IPS-18a (cell line): ENCODE measurements around the gene ATG16L2.
"Not testable (repeated sequence)": the region's sequence is repeated elsewhere in the genome, so short reads cannot be mapped to it uniquely, and the experiment has no call there.

Experiments
- H3K27ac ChIP-seq: one replicate; pipeline ENCODE4 v1.5.1; 2013; ENCODE audit warnings: low read length
- H3K27me3 ChIP-seq: one replicate; pipeline ENCODE4 v1.6.1; 2013; ENCODE audit warnings: mild to moderate bottlenecking, low read length; ENCODE audit not compliant: control insufficient read depth, insufficient read depth
- H3K36me3 ChIP-seq: one replicate; pipeline ENCODE4 v1.6.1; 2013; ENCODE audit warnings: low read depth, low read length; ENCODE audit not compliant: control insufficient read depth
- H3K4me1 ChIP-seq: one replicate; pipeline ENCODE4 v1.6.1; 2013; ENCODE audit warnings: low read depth, low read length; ENCODE audit not compliant: control insufficient read depth
- H3K4me3 ChIP-seq: one replicate; pipeline ENCODE4 v1.5.1; 2013; ENCODE audit warnings: low read length
- H3K9ac ChIP-seq: one replicate; pipeline ENCODE4 v1.6.1; 2013; ENCODE audit warnings: mild to moderate bottlenecking, low read length, moderate library complexity
- H3K9me3 ChIP-seq: one replicate; pipeline ENCODE4 v1.6.1; 2013; ENCODE audit warnings: low read depth, low read length; ENCODE audit not compliant: control insufficient read depth

The ATG16L2 gene

DNA sequence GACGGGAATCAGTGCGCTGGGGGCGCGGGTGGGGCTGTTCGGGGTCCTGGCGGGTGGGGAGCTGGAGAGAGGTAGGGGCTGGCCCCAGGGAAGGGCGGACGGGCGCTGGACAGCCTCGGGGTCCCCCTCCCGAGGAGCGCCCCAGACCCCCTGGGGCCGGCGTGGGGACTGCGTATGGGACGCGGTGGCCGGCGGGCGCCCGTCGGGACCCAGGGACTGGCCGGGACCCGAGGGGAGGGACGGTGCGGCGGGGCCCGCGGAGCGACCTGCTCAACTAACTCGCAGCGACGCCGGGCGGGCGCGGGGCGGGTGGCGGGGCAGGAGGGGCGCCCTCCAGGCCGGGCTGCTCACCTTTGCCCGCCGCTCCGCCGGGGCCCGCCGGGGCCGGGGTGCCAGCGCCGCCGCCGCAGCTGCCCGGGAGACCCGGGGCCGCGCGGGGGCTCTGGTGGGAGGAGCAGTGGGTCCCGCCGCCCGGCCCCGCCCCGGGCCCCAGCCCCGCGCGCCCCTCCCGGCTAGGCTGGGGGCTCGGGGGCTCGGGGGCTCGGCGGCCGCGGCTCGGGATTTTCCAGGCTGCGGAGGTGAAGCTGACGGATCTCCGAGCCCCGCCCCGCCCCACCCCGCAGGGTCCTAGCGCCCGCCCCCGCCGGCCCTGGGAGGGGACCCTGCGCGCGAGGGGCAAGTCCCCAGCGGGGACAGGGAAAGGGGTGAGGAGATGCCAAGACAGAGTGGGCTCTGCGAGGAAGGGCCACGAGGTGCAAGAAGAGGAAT lies 32.7 kb upstream of the ATG16L2 start:
- peaks cover 6% of the 10 kb centered on the region for H3K4me1 ChIP-seq
- peaks cover 20% of the 10 kb centered on the region for H3K27me3 ChIP-seq
- no peaks in the 10 kb centered on the region for H3K9me3 ChIP-seq
- H3K9ac ChIP-seq, result no peak overlapping the region
- H3K36me3 ChIP-seq, result no peaks in the 10 kb centered on the region
- peak overlapping the region; percentile 58 for H3K4me3 ChIP-seq
- H3K27ac ChIP-seq, result no peak overlapping the region

DNA sequence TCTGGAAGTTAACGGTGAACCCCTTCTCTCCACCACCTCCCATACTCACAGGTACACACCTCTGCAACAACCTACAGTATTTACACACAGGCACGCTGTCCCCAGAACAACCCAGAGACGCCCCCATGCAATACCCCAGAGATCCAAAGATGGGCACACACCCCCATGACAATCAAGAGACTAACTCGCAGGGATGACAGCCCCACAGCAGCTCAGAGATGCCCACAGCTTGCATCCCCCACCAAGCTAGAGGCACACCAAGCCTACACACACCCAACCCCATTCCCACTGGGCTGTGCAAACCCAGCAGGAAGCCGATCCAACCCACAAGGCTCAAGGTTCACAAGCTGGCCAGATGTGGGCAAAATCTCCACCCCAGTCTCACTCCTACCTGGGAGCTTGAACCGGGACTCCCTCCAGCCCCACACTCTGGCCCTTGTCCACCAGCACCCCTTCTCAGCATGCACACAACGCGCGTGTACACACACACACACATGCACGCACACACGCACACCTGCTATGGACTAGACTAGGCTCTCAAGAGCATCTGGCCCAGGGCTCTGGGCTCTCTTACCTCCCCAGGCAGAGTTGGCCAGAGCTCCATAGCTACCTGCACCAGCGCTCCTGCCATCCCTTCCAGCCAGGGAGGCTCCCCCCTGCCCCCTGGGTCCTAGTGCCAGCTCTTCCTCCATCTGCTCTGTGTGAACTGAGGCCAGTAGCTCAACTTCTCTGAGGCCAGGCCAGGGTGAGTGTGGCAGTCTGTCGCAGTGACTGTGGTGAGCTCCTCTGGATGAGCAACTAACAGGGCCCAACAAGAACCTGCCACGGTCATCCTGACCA lies 31.9 kb upstream of the ATG16L2 start:
- peak overlapping the region; percentile 53 for H3K4me3 ChIP-seq
- H3K36me3 ChIP-seq, result no peaks in the 10 kb centered on the region
- no peak overlapping the region for H3K9ac ChIP-seq
- peaks cover 10% of the 10 kb centered on the region for H3K4me1 ChIP-seq
- no peak overlapping the region for H3K27ac ChIP-seq
- no peaks in the 10 kb centered on the region for H3K9me3 ChIP-seq
- peaks cover 20% of the 10 kb centered on the region for H3K27me3 ChIP-seq

DNA sequence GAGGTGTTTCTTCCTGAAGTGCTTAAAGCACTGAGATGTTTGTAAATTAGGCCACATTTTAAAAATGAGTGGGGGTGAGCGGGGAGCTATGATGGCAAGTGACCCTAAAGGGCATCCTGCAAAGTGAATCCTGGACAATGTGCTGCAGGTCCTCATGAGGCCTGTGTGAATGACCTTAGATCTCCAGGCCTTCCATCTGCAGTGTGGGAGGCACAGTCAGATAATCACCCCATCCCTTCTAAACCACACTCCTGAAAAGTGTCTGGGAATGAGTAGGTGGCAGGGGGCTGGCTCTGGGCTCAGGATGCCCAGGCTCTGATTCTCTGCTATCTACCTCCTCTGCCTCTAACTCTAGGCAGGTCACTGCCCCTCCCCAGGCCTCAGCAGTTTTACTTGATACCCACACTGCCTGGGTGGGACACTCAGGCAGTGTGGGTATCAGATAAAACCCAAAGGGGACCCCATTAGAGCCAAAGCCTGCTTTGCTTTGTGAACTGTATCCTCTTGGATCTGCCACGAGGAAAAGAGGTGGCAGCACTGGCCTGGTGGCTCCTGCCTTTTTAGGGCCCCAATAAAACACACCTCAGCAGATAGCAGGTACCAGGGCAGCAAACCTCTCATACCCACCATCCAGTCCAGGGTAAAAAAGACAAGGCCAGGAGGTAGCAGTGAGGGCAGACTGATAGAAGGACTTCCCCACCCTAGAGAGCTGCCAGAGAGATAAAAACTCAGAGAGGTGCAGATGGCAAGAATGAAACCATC lies 30.9 kb upstream of the ATG16L2 start:
- H3K36me3 ChIP-seq, result no peaks in the 10 kb centered on the region
- H3K27ac ChIP-seq, result no peak overlapping the region
- no peak overlapping the region for H3K9ac ChIP-seq
- H3K4me3 ChIP-seq, result no peak overlapping the region
- H3K4me1 ChIP-seq, result peaks cover 10% of the 10 kb centered on the region
- no peaks in the 10 kb centered on the region for H3K9me3 ChIP-seq
- peaks cover 20% of the 10 kb centered on the region for H3K27me3 ChIP-seq

DNA sequence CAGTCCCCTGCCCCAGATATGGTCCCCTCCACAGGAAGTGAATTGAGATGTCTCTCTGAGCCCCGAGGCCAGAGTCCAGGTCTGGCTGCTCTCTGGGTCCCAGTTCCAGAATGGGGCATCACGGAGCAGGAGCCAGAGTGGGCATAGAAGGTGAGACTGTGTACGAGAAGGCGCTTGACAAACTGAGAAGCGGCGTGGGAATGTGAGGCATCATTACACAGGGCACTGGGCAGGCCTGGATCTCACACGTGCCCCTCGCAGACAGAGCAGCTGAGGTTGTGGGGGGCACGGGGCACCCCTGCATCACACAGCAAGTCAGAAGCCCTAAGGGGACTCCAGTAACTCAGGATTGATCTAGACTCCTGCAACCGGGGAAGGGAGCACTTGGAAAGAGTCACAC lies 29.5 kb upstream of the ATG16L2 start:
- H3K4me3 ChIP-seq, result no peak overlapping the region
- H3K36me3 ChIP-seq, result no peaks in the 10 kb centered on the region
- H3K27ac ChIP-seq, result no peak overlapping the region
- H3K27me3 ChIP-seq, result peaks cover 20% of the 10 kb centered on the region
- H3K9ac ChIP-seq, result no peak overlapping the region
- H3K4me1 ChIP-seq, result peaks cover 10% of the 10 kb centered on the region
- H3K9me3 ChIP-seq, result no peaks in the 10 kb centered on the region

DNA sequence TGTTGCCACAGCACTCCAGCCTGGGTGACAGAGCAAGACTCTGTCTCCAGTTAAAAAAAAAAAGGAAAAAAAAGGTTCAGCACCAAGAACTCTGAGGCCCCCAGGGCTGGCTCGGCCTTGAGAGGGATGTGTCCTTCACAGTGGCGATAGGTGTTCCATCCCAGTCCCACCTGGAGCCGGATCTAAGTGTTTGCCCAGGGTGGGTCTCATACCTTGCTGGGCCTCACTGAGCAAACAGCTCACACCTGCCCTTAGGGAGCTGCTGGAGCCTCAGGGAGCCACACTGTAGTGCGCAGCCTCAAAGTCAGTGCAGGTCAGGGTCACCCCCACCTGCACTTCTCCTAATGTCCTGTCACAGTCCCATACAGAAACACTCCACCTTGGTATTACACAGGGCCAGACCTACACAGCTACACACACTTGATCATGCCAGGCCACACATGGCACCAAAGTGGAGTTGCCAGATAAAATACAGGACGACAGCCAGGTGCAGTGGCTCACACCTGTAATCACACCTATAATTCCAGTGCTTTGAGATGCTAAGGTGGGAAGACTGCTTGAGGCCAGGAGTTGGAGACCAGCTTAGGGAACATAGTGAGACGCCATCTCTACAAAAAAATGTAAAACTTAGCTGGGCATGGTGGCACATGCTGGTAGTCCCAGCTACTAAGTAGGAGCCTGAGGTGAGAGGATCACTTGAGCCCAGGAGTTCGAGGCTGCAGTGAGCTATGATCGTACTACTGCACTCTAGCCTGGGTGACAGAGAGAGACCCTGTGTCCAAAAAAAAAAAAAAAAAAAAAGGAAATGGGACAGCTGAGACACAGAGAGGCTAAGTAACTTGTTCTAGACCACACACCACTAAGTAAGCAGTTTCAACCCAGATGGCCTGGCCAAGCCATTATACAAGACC lies 27.7 kb upstream of the ATG16L2 start:
- no peak overlapping the region for H3K4me3 ChIP-seq
- H3K4me1 ChIP-seq, result peaks cover 10% of the 10 kb centered on the region
- no peaks in the 10 kb centered on the region for H3K36me3 ChIP-seq
- H3K27me3 ChIP-seq, result peaks cover 7% of the 10 kb centered on the region
- H3K9ac ChIP-seq, result no peak overlapping the region
- no peaks in the 10 kb centered on the region for H3K9me3 ChIP-seq
- no peak overlapping the region for H3K27ac ChIP-seq

DNA sequence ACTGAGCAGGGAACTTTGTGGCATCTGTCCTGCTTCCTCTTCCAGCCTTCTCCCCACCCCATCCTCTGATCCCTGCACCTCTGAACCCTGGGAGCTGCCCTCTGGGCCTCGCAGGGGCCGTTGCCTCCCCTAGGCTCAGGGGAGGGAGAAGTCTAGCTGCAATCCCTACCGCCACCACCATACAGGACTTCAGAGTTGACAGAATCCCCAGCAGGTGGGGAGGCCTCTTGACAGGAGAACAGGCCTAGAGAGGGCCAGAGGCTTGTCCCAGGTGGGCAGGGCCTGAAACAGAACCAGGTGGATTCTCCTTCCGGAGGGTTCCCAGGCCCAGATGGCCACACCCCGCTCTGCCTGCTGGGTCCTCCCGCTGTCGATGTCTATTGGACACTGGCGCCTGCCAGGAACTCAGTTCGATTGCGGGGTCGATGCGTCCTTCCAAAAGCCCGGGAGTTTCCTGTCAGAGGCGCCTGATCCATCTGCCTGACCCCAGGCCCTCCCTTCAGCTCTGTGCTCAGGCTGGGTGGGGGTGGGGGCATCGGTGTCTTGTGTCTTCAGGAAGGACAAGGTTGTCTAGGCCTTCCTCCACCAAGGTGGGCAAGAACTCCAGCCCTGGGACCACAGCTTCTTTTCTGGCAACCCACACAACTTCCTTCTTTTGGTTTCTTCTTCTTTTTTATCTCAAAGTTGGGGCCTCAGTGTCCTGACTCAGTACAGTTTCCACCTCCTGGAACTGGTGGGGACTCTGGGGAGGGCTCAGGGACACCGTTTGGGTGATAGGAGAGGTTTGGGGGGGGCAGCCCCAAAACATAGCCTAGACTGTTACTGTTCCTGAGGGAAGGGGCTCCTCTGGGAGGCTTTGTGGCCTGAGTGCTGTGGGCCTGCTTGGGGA lies 26.8 kb upstream of the ATG16L2 start:
- H3K4me3 ChIP-seq, result no peak overlapping the region
- H3K27ac ChIP-seq, result no peak overlapping the region
- peaks cover 5% of the 10 kb centered on the region for H3K4me1 ChIP-seq
- H3K9ac ChIP-seq, result no peak overlapping the region
- H3K27me3 ChIP-seq, result peaks cover under 1% of the 10 kb centered on the region
- no peaks in the 10 kb centered on the region for H3K36me3 ChIP-seq
- H3K9me3 ChIP-seq, result no peaks in the 10 kb centered on the region

DNA sequence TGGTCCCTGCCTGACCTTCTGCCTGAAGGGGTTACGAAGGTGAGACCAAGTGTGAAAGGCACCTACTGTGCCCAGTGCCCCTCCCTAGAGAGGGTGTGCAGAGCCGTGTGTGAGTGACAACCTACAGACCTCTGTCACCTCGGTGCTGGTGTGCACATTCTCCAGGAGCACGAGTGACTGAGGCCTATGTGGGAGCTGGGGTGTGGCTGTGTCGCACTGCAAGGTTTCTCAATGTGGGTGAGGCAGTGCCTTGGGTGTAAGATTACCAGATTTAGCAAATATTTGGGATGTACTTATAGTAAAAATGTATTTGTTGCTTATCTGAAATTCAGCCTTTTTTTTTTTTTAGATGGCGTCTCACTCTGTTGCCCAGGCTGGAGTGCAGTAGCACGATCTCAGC lies 26.0 kb upstream of the ATG16L2 start:
- no peaks in the 10 kb centered on the region for H3K27me3 ChIP-seq
- peaks cover 5% of the 10 kb centered on the region for H3K4me1 ChIP-seq
- H3K9me3 ChIP-seq, result no peaks in the 10 kb centered on the region
- no peak overlapping the region for H3K27ac ChIP-seq
- no peak overlapping the region for H3K9ac ChIP-seq
- no peaks in the 10 kb centered on the region for H3K36me3 ChIP-seq
- no peak overlapping the region for H3K4me3 ChIP-seq

DNA sequence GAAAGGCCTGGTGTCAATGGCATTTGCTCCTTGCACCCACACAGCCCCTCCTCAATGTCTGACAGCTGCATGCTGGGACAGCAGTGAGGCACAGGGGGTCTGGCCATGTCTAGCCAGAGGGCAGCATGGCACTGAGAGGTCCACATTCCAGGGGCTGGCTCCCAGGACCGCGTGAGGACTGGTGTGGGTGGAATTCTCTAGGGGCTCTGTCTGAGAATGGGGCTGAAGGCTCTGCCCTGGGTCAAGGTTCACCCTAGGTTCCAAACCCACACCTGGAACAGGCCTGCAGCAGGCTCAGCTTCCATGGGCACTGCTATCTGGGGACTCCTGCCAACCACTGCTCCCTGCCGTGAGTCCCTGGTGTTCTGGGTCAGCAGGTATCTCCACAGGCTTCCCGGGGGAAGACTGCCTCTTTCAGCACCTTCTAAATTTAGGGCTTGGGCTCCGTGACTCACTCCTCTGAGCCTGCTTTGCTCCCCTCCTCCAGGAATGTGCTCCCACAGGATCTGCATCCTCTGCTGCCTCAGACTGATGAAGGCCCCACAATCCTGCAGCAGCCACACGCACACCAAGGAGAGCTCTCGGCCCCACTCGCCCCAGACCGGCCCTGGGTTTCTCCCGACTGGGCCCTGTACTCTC lies 24.6 kb upstream of the ATG16L2 start:
- no peaks in the 10 kb centered on the region for H3K9me3 ChIP-seq
- H3K27me3 ChIP-seq, result no peaks in the 10 kb centered on the region
- no peak overlapping the region for H3K4me3 ChIP-seq
- no peak overlapping the region for H3K9ac ChIP-seq
- peaks cover 5% of the 10 kb centered on the region for H3K4me1 ChIP-seq
- H3K27ac ChIP-seq, result no peak overlapping the region
- no peaks in the 10 kb centered on the region for H3K36me3 ChIP-seq

DNA sequence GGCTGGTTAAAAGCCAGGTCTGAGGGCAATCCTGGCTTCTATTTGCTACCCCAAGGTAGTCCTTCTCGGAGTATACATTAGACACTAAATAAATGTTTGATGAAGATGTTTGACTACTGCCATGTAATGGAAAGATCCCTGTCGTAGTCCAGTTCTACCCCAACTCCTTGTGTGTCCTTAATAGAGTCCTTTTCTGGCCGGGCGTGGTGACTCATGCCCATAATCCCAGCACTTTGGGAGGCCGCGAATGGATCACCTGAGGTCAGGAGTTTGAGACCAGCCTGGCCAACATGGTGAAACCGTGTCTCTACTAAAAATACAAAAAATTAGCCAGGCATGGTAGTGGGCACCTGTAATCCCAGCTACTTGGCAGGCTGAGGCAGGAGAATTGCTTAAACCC lies 23.0 kb upstream of the ATG16L2 start:
- not testable (repeated sequence) for H3K27ac ChIP-seq, H3K9me3 ChIP-seq, H3K27me3 ChIP-seq, H3K4me3 ChIP-seq, H3K9ac ChIP-seq, H3K4me1 ChIP-seq, H3K36me3 ChIP-seq

DNA sequence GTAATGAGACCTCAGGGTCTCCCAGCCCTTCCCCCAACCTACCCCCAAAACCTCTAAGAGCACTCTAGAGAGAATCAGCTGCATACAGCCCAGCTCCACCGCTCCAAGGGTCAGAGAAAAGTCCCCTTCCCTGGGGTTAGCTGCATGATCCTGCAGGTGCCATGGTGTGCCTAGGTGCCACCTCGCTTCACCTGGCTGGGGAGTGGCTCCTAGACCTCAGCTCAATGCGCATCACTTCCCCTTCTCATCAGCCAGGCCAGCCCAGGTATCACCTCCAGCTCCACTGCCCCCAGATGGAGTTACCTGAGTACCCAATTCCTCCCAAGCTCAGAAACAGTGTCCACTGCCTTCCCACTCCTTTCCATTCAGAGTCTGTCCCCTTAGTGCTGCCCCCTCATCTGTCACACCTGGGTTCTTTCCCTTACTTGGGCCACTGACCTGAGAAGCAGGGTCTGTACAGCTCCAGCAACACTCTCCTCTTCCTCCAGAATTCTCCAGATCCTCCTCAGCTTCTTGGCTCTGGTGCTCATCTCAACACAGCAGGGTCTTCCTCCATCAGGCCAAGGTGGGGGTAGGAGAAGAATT lies 21.7 kb upstream of the ATG16L2 start:
- H3K9me3 ChIP-seq, result no peaks in the 10 kb centered on the region
- no peaks in the 10 kb centered on the region for H3K36me3 ChIP-seq
- no peaks in the 10 kb centered on the region for H3K27me3 ChIP-seq
- H3K27ac ChIP-seq, result no peak overlapping the region
- H3K4me3 ChIP-seq, result no peak overlapping the region
- H3K9ac ChIP-seq, result no peak overlapping the region
- no peaks in the 10 kb centered on the region for H3K4me1 ChIP-seq
